PC-3 (cell line): ENCODE data around the gene CAPN1. TPM values are rescaled to one million over a fixed set of nuclear protein-coding genes. Genes with fewer than 3 reads are reported as not detected.
A peak's percentile ranks its signal among the peaks of the same experiment; 100 is the strongest.
"Not testable (repeated sequence)": the region's sequence is repeated elsewhere in the genome, so short reads cannot be mapped to it uniquely, and the experiment has no call there.

Experiments used
- ATAC-seq: fragments of 200-7000 bp; cut with Tn5 transposase; 2 replicates; pipeline ENCODE4 v1.9.1; 2020; ENCODE audit warnings: mild to moderate bottlenecking, moderate library complexity
- BruUV-seq: library from RNA; stranded (reverse); fragments of 400-500 nt; replicated peaks from 2 replicates; lab custom pipeline; 2021; lab: Mats Ljungman, UMichigan
- CTCF ChIA-PET: fragments of 300-600 bp; sonication (Branson Sonifier 250); formaldehyde crosslinking; loops from one replicate; lab custom pipeline; 2022; ENCODE audit warnings: antibody characterized with exemption; lab: Charles Lee
- POLR2A ChIA-PET: fragments of 300-600 bp; sonication (Branson Sonifier 250); formaldehyde crosslinking; loops from one replicate; lab custom pipeline; 2022; ENCODE audit warnings: antibody characterized with exemption; ENCODE audit not compliant: unreplicated experiment; lab: Charles Lee
- DNase-seq: peaks from one replicate; pipeline ENCODE4 v3.0.0-alpha.2; 2015
- H2AFZ ChIP-seq: fragments of 300-600 bp; sonication (generic); 2 replicates; pipeline ENCODE4 v1.6.0; 2016; ENCODE audit warnings: antibody characterized with exemption, low read length
- H3F3A ChIP-seq: fragments of 300-600 bp; sonication (generic); one replicate; pipeline ENCODE4 v1.6.0; 2017; ENCODE audit warnings: antibody characterized with exemption, low read length, control low read depth, mild to moderate bottlenecking; ENCODE audit not compliant: unreplicated experiment
- H3K27ac ChIP-seq: fragments of 300-600 bp; sonication (generic); 2 replicates; pipeline ENCODE4 v1.5.1; 2016; ENCODE audit warnings: mild to moderate bottlenecking, low read length
- H3K27me3 ChIP-seq: fragments of 300-600 bp; sonication (generic); 2 replicates; pipeline ENCODE4 v1.6.1; 2016; ENCODE audit warnings: low read length, mixed read lengths
- H3K36me3 ChIP-seq: fragments of 300-600 bp; sonication (generic); 2 replicates; pipeline ENCODE4 v1.6.1; 2016; ENCODE audit warnings: low read depth, mixed run types, low read length, mixed read lengths
- H3K4me1 ChIP-seq: fragments of 300-600 bp; sonication (generic); 2 replicates; pipeline ENCODE4 v1.5.1; 2016; ENCODE audit warnings: low read length; ENCODE audit not compliant: insufficient read depth
- H3K4me2 ChIP-seq: fragments of 300-600 bp; sonication (generic); 2 replicates; pipeline ENCODE4 v1.6.0; 2016; ENCODE audit warnings: low read length
- H3K4me3 ChIP-seq: fragments of 300-600 bp; sonication (generic); 2 replicates; pipeline ENCODE4 v1.5.1; 2016; ENCODE audit warnings: mild to moderate bottlenecking, low read length, mixed read lengths
- H3K79me2 ChIP-seq: fragments of 300-600 bp; sonication (generic); 2 replicates; pipeline ENCODE4 v1.6.1; 2017; ENCODE audit warnings: low read length, mixed read lengths
- H3K9ac ChIP-seq: fragments of 300-600 bp; sonication (generic); 2 replicates; pipeline ENCODE4 v1.6.0; 2016; ENCODE audit warnings: mild to moderate bottlenecking, low read length
- H3K9me2 ChIP-seq: fragments of 300-600 bp; sonication (generic); replicated peaks from 2 replicates; pipeline ENCODE4 v1.6.1; 2016; ENCODE audit warnings: mixed run types, low read length, mixed read lengths
- H3K9me3 ChIP-seq: fragments of 300-600 bp; sonication (generic); 2 replicates; pipeline ENCODE4 v1.6.1; 2016; ENCODE audit warnings: low read length, mixed read lengths
- H4K20me1 ChIP-seq: fragments of 300-600 bp; sonication (generic); 2 replicates; pipeline ENCODE4 v1.6.1; 2016; ENCODE audit warnings: low read length, mixed read lengths
- CTCF ChIP-seq: fragments of 300-600 bp; sonication (generic); conservative IDR thresholded peaks from 2 replicates; pipeline ENCODE4 v1.5.1; 2017; ENCODE audit warnings: antibody characterized with exemption, low read depth, mild to moderate bottlenecking, low read length
- EZH2 ChIP-seq: fragments of 300-600 bp; sonication (generic); IDR thresholded peaks from one replicate; pipeline ENCODE4 v1.6.1; 2017; ENCODE audit warnings: antibody characterized with exemption, mild to moderate bottlenecking, low read length; ENCODE audit not compliant: unreplicated experiment
- EZH2phosphoT487 ChIP-seq: fragments of 300-600 bp; sonication (generic); IDR thresholded peaks from 2 replicates; pipeline ENCODE4 v1.6.1; 2018; ENCODE audit warnings: mild to moderate bottlenecking, antibody characterized with exemption, low read length, borderline replicate concordance
- intact Hi-C: fragments of 100-400 bp; cut with micrococcal nuclease; formaldehyde crosslinking; loops from 2 replicates; pipeline ENCODE4 v1.9.0; 2023
- total RNA-seq: library from RNA; depleted of rRNA; stranded (reverse); fragments of >200 nt; gene quantifications from 2 replicates; pipeline ENCODE4 v1.2.3, GENCODE V29; 2014

CAPN1 gene
- total RNA-seq, 1 experiment from 2014 or later: 307 TPM

- Histone ChIP-seq H3F3A (no peaks in the 10 kb centered on the region), H3K4me2 (no peak overlapping the region), H3K4me3 (no peak overlapping the region), H3K36me3 (no peaks in the 10 kb centered on the region), H3K9me2 (no peaks in the 10 kb centered on the region), H3K9ac (no peak overlapping the region), H3K9me3 (no peaks in the 10 kb centered on the region), H2AFZ (no peak overlapping the region), H3K27ac (no peak overlapping the region), H3K79me2 (no peaks in the 10 kb centered on the region), H3K27me3 (no peaks in the 10 kb centered on the region), H3K4me1 (no peaks in the 10 kb centered on the region), H4K20me1 (no peaks in the 10 kb centered on the region)
- no peak for ATAC-seq
- intact Hi-C loops: no loop called here
- no peak for DNase-seq
- BruUV-seq: no TSS peak
- TF ChIP-seq CTCF: no peak
- TF ChIP-seq EZH2: no peak
- no peak for TF ChIP-seq EZH2phosphoT487
- POLR2A ChIA-PET: interaction anchor here (0.7 kb wide), 1 partner anchor 260 kb away, joined by 10 read pairs; no protein-coding TSS in a partner anchor
- CTCF ChIA-PET: no interaction called here
Measured at GRCh38 chr11:65246506-65246905, 64.8 kb downstream of the CAPN1 start.

- H3K27me3 ChIP-seq, H3F3A ChIP-seq, H3K4me3 ChIP-seq, H3K9me3 ChIP-seq, H3K9me2 ChIP-seq, intact Hi-C loops, BruUV-seq, H3K4me1 ChIP-seq, H3K79me2 ChIP-seq, H3K9ac ChIP-seq, H2AFZ ChIP-seq, POLR2A ChIA-PET, H4K20me1 ChIP-seq, H3K27ac ChIP-seq, DNase-seq, H3K4me2 ChIP-seq, H3K36me3 ChIP-seq, ATAC-seq: not testable (repeated sequence)
- CTCF ChIA-PET: interaction anchor here (0.6 kb wide), 1 partner anchor 69 kb away, joined by 4 read pairs; no protein-coding TSS in a partner anchor
Measured at GRCh38 chr11:65248184-65248710, 66.5 kb downstream of the CAPN1 start.

- peak; percentile 19 for DNase-seq
- BruUV-seq: no TSS peak
- intact Hi-C loops: no loop called here
Measured at GRCh38 chr11:65251476-65251875, 69.7 kb downstream of the CAPN1 start.

More at GRCh38 chr11:65251476-65251875, 69.7 kb downstream of the CAPN1 start:
- H3K4me3 ChIP-seq: no peak overlapping the region
- H3K27me3 ChIP-seq: no peaks in the 10 kb centered on the region
- no peak overlapping the region for H3K27ac ChIP-seq
- H2AFZ ChIP-seq: no peak overlapping the region
- TF ChIP-seq EZH2 (no peak), CTCF (no peak), EZH2phosphoT487 (no peak)
- ATAC-seq: no peak
- POLR2A ChIA-PET: no interaction called here
- no peaks in the 10 kb centered on the region; the same call in 1 of the 2 replicates for H3K4me1 ChIP-seq
- H3K9ac ChIP-seq: no peak overlapping the region
- H3K9me2 ChIP-seq: no peaks in the 10 kb centered on the region
- no peaks in the 10 kb centered on the region for H3K9me3 ChIP-seq
- CTCF ChIA-PET: no interaction called here
- no peak overlapping the region for H3K4me2 ChIP-seq
- H3F3A ChIP-seq: no peaks in the 10 kb centered on the region
- no peaks in the 10 kb centered on the region for H4K20me1 ChIP-seq
- H3K79me2 ChIP-seq: no peaks in the 10 kb centered on the region
- H3K36me3 ChIP-seq: no peaks in the 10 kb centered on the region
